ENCODE results near the gene FERMT1.
"Not testable (repeated sequence)": the region's sequence is repeated elsewhere in the genome, so short reads cannot be mapped to it uniquely, and the experiment has no call there.

FERMT1 gene

DNA sequence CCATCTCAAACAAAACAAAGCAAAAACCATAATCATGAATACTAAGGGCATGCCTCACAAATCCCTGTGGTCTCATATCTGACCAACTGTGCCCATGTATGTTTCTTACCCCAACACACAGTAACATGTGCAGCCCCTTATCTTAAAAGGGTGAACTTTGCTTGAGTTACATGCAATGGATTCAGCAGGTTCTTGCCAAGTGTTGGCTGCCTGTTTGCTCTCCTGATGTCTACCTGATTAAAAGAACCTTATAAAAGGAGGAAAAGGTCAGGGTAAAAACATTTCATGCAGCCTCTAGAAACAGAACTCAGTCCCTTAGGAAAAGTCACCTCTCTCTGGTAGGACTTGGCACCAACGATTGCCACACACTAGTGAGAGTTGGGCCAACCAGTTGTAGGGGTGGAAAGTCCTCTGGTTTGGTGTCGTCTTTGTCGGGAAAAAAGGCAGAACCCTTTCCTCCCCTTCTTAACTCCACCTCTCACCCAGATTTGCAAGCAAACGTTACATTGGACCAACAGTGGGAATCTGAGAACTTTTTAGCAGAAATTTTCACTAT lies 55.0 kb downstream of the FERMT1 start:
- DNase-seq = no peak

DNA sequence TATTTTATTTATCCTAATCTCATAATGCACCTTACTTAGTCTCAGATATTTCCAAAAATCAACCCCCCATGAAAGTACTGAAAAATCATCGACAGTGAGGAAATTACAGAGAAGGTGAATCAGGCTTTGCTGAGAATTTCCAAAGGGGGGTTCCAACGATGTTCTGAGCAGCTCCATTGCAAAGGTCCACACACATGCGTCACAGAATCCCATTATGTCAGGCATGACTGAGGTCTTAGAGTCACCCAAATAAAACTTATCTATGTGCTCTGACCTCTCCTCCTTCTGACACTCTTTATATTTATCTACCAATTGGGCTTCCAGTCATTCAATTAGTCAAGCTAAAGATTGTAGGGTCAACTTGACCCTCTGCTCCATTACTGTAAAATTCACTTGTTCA lies 56.2 kb downstream of the FERMT1 start:
- DNase-seq = no peak

DNA sequence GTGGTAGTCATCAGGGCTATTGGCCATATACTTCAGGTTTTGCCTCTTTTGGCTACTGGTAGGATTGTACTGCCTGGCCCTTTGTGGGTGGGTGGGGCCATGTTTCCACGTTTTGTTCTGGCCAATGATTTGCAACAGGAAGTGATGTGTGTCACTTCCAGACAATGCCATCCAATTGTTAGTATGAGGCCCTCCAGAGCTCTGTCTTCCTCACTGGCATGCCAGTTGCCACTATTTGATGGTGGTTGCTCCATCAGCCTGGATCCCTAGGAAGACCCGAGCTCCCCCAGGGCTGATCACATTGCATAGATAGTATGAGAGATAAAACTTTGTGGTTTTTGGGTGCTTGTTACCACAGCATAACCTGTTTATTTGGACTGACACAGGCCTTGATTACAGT lies 61.3 kb downstream of the FERMT1 start:
- DNase-seq = no peak

DNA sequence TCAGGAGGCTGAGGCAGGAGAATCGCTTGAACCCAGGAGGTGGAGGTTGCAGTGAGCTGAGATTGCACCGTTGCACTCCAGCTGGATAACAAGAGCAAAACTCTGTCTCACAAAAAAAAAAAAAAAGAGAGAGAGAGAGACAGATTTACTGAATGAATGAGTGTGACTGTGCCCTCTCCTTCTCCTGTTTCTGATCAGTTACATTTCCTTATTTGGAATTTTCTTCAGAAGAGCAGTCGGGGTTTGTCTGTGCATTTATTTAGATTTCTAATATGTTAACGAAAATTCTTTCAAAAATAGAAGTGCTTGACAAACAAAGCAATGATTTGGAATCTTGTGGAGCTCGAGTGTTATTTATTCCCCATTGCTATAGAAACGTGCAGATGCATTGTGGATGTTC lies 62.6 kb downstream of the FERMT1 start:
- no peak for DNase-seq

DNA sequence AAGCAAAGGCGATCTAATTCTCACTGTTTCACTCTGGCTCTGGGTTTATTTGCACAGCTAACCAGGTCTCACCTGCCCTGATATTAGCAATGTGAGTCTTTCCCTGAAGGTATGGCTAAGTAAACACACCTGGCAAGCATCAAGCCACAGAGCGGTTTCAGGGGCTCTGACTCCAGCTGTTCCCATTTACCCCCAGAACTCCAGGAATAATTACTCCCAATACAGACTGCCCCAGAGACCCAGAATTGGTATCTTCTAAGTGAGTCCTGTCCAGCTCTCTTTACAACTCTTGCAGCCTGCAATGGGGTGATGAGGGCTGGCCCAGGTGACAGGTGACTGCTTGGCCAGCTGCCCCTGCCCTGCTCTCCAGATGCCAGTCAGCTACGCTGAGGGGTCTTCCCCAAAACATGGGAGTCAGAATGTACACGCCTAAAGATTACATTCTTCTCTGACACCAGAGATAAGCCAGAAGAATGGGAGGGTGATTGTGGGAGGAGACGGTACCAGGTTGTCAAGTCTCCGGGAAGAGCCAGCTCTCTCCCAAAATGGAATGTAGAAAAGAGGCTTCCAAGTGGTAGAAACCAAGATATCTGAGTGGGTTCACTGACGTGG lies 64.0 kb downstream of the FERMT1 start:
- DNase-seq = peak; percentile 97

DNA sequence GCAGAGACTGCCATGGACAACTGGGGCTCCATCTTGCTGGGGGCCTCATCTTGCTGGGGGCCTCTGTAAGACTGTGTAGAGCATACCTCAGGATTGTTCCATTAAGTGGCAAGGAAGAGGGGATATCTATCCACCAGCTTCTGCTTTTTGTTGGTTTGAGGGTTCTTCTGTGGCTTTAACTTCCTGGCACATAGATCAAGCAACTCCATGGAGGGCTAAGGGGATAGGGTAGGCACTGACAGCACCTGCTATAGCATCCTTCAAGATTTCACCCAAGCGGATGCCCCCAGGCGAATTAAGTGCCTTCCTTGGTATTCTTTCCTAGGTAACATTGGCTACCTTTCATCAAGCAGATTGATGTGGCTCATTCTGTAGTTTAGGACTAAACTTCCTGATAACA lies 65.1 kb downstream of the FERMT1 start:
- DNase-seq = no peak

DNA sequence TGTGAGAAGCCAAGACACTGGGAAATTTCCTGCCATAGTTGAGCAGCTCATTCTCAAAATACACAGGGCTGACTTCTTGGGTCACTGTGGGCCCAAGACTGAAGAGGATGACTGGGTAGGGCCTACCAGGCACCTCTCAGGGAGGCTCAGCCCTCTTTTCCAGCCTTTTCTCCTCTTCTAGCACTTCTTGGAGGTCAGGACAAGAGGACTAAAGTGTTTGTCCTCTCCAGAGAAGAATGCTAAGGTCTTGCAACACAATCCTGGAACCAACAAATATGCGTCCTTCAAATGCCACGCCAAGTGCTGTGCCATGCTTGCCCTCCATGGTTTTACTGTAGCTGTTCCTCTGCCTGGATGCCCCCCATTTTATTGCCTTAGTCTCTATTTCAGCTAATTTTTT lies 65.7 kb downstream of the FERMT1 start:
- DNase-seq = no peak

DNA sequence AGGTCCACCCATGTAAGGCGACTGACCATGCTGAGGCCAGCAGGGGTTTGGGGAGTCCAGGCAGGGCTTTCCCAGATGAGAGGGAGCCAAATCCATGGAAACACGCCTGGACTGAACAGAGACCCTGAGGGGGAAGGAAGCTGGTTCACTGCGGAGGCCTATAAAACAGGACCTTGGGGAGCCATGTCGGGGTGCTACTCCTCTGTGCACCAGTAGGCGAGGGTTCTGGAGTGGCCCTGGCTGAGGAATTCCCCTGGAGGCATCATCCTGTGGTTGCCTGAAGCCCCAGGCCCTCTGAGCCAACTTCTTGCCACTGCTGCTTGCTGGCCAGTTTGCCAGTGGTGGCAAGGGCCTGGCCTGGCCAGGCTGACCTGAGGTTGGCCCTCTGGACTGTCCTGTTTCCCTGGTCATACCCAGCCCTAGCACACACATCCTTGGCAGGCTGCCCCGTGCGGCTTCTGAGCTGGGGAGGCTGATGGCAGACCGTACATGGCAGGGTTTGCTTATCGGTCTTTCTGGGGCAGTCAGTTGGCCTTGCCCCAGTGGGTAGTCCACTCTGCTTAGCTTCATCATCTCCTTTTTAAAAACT lies 66.8 kb downstream of the FERMT1 start:
- DNase-seq = no peak

DNA sequence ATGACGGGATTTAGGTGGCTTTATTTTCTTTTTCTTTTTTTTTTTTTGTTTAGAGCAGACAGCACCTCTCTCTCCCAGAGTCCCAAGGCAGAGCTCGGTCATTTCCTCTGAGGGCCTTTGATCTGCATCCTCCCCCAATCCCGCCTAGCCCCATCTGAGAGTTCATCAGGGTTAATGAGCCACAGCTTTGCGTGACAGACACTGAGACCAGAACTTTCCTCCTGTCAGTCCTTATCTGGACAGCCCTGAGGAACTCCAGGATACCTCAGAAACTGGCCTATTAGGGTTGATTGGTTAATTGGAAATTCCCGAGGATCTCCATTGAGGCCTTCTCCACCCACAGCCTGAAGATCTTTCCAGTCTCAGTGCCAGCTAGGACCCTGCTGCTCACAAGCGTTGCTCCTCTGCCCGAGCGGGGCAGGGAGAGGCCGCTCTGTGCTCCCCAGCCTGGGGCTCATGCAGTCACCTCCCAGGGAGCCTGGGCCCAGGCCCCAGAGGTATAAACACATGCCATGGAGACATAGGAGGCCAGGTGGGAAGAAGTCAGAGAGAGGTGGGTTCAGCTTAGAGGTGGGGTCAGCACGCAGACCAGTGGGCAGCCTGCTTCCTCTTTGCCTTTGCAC lies 67.6 kb downstream of the FERMT1 start:
- no peak for DNase-seq

DNA sequence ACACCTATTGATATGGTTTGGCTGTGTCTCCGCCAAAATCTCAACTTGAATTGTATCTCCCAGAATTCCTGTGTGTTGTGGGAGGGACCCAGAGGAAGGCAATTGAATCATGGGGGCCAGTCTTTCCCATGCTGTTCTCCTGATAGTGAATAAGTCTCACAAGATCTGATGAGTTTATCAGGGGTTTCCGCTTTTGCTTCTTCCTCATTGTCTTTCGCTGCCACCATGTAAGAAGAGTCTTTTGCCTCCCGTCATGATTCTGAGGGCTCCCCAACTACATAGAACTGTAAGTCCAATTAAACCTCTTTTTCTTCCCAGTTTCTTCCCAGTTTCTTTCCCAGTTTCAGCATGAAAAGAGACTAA lies 68.2 kb downstream of the FERMT1 start:
- DNase-seq = not testable (repeated sequence)

DNA sequence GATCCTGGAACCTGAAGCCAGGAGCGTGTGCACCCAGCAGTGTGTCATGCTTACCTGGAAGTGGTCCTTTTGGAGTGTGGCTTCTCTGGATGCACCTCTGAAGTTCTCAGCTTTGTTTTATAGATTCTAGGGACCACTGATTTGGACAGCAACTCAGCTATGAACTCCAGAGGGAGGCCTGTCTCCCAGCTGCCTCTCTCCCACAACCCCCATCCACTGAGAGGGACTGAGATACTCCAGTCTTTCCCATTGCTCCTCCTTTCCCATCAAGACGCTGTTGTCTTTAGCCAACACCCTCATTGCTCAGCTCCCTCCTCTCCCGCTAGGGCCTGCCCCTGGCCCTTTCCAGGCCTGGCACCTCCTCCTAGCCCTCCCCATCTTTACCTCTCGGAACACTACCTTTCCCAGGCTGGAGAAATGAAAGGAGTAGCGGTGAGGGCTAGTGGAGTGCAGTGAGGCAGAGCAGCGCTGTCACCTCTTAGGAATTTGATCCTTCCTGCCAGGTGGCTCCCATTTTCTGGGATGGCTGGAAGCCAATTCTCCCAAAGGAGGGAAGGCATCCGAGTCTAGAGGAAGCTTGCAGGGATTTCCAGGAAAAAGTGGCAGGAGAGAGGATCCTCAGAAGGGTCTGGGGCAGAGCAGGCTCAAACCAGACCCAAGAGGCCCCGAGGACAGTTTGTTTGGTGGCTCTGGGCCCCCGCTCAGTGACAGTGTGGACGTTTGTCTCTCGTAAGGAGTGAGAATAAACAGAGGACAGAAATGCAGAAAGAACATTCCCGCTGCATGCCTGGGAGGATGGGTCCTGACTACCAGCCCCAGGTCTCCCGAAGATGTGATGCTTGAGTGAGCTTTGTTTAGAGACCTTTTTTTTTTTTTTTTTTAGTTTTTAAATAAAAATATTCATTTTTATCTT lies 68.8 kb downstream of the FERMT1 start, which contains the start of gene LRRN4:
Gene LRRN4, minus strand, starts transcription at position 285 of the 913 bp plus-strand sequence. CDS start 1,261 bp downstream, outside the sequence.
- DNase-seq = peak; percentile 63

DNA sequence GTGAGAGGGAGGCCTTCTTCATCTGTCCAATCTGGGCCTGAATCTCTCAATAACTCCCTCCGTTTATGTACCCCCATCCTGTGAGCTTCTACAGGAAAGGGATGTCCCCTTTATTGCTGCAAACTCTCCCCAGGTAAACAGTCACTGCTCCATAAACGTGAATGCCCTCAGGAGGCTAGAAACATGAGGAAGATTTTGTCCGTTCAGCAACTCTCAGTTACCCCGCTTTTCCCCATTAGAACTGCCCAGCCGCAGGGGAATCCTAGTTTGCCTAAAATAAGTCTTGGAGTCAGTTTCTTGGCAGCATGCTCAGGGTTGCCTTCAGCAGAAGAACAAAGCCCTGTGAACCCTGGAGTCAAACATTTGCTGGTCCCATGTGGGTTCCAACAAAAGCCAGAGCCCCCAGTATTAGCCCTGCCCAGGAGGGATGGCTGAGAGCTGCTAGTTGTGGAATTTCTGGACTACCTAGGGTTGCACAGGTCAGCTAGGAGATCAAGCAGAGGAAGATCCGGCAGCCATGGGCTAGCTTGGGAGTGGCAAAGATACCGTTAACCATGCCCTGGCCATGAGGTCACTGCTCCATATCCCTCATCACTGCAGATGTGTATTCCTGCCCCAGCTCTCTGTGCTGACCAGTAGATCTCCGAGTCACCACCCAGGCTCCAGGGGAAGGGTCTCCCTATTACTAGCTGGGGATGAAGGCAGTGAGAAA lies 69.6 kb downstream of the FERMT1 start:
- no peak for DNase-seq

DNA sequence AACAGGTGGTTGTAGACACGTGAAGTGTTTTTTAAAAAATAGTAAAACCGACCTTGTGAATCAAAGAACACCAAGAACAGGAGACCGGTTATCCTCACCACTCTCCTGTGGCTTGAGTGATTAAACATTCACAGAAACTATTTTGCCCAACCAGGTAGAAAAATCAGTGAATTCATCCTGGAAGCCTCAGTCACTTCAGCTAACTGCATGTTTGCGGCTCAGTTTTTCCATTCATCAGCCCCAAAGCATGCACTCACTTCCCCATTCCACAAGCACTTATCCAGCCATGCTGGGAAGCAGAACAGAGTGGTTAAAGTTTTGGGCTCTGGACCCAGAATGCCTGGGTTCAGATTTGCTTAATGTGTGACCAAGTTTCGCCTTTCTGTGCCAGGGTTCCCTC lies 71.3 kb downstream of the FERMT1 start:
- DNase-seq = no peak

DNA sequence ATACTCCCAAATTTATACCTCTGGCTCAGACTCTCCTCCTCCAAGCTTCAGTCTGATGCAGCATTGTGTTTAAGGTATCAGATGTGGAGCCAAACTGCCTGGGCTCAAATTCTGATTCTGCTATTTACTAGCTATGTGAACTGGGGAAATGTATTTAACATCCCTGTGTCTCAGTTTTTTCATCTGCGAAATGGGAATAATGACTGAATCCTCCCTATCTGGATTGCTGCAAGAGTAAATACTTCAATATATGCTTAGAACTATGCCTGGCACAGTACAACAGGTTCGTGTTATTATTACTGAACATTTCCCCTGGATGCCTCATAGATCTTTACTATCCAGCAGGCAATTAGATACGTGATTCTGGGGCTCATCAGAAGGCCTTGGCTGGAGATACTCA lies 74.4 kb downstream of the FERMT1 start:
- no peak for DNase-seq

DNA sequence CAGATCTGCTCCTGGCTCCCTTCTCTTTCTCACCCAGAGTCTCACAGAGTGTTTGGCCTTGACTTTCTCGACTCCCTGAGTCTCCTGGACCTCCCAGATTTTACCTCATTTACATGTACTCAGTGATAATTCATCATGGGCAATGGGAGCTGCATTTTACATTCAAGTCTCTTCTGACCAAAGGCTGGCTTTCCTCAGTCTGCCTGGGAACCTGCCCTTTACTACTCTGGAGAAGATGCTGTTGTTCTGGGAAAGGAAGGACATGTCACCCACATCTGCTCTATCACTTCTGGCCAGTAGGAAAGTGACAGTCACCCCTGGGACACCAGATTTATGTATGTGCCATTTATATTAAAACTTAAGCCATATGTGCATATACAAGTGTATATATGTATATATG lies 76.4 kb downstream of the FERMT1 start:
- no peak for DNase-seq

DNA sequence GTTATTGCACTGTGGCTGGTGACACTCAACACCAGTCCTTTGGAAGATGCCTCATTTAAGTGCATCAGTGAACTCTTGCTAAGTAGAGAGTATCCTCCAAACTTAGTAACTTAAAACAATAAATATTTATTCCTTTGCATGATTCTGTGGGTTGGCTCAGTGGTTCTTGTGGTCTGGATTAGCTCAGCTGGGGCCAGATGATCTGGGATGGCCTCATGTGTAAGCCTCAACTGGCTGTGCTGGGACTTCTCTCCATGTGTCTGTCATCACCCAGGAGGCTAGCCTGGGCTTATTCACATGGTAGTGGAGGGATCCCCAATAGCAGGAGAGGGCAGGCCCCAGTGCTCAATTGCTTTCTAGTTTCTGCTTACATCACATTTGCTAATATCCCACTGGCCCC lies 77.3 kb downstream of the FERMT1 start:
- DNase-seq = no peak

DNA sequence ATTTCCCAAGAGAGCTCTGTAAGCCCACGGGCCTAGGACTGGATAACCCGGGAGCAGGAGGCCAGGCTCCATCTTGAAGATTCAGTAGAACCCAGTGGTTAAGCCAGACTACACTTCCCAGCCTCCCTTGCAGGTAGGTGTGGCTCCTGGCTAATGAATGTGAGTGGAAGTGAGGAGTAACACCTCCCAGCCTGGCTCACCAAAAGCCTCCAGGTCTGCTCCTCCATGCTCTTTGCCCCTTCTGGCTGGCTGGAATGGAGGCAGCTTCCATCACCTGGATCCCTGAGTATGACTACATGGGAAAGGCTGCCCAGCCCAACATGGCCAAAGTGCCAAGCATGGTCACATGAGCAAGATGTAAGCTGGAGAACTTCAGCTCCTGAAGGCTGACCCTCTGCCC lies 78.7 kb downstream of the FERMT1 start:
- DNase-seq = no peak

DNA sequence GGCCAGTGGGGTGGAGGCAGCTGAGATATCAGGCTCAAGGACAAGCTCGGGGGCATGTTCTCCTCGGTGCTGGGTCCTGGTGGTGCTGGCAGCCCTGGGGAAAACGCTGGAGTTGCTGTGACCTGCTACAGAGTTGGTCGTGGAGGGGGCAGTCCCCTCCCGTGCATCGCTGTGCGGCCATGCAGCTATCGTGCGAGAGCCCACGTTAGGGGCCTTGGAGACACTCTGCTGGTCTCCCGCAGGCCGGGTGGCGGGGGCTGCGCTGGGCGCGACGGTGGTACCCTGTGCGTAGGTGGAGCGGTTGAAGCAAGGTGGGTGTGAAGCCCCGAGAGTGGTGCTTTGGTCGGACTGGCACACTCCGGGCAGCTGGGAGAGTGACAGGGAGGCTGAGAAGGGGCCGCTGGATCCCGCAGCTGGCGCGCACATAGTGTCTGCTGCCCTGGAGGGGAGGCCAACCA lies 81.0 kb downstream of the FERMT1 start:
- DNase-seq = no peak

DNA sequence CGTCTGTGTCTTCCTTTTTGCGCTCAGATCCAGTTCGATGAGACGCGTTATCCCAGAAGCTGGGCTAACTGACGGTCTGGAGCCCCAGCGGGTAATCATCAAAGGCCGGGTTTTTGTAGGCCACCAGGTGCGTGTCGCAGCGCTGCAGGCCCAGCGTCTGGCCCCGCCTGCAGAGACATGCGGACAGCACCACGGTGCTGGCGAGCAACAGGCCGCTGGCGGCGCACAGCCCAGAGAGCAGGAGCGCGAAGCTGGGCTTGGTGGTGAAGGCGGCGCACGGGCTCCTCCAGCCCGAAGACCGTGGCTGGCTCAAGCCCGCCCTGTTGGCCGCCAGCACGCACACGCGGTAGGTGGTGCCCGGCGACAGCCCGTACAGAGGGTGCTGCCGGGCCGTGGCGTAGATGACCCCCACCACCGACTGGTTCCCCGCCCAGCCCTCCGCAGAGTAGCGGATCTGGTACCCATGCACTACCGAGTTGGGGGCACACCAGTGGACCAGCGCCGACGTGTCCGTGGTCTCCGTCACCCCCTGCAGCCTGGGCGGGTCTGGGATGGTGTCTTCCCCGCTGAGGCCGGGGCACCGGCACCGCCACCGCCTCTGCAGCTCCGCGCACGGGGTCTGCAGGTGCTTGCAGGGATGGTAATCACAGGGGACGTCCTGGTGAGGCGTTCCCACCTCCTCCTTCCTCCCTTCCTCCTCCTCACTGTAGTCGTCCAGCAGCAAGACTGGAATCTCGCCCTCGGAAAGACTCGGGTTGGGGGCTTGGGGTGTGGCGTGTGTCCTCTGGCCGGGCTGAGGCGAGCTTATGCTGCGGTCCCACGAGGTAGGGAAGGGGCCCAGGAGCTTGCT lies 81.6 kb downstream of the FERMT1 start:
- no peak for DNase-seq

DNA sequence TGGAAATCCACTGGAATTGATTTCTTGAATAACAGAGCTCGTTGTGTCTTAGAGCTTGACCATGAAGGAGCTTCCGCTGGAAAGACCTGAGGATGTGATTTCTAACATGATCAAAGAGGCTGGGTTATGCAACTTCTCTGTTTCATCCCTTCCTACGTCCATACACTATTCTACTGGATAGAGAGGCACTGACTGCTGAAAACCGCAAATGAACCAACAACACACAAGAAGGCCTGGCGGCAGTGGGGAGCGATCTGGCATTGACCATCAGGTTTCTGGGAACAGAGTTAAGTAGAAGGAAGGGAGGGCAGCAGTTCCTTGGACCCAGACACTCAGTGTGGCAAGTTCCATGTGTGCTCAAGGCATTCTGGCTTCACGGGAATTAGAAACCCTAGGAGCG lies 82.3 kb downstream of the FERMT1 start:
- no peak for DNase-seq

DNA sequence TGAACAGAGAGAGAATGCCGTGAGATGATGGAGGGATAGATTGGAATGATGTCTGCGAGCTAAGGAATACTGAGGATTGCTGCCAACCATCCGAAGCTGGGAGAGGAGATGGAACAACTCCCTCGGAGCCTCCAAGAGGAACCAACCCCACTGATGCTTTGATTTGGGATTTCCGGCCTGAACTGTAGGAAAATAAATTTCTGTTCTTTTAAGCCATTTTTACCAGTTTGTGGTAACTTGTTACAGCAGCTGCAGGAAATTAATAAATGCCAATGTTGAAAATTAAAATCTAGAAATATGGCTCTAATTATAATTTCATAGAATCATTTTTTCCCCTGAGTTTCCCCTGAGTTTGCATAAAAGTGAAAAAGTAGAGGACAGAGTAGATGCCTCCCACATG lies 83.1 kb downstream of the FERMT1 start:
- no peak for DNase-seq

DNA sequence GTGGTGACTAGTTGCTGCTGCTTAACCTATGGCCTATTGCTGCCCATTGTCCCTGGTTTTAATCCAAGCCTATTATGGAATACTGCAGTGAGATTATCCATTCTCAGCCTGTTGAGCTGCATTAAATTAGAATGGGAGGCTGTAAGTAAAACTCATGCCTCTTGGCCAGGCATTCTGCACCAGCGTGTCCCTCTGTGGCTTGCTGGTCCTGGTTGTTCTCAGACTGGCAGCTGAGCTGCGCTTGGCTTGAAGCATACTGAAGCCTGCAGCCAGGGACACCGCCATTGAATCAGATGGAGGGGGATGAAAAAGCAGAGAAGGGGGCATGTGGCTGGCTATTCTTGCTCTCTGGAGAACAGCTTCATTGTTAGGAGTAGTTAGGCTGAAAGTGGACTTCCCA lies 84.6 kb downstream of the FERMT1 start:
- DNase-seq = no peak

Measured in NCI-H748 treated with DMSO at 0.1 percent for 48 hours (cell line).